HG02588 (cell line): ENCODE measurements around the gene DDB1.
"Not testable (repeated sequence)": the region's sequence is repeated elsewhere in the genome, so short reads cannot be mapped to it uniquely, and the experiment has no call there.

Experiments
- ATAC-seq: cut with Tn5 transposase; IDR thresholded peaks from one replicate; pipeline ENCODE4 v1.9.1; 2021; ENCODE audit warnings: mild to moderate bottlenecking, moderate library complexity; ENCODE audit not compliant: unreplicated experiment

Gene DDB1

GRCh38 chr11:61272731-61273130, 60.2 kb downstream of the DDB1 start:
- no peak for ATAC-seq

- ATAC-seq = no peak
Observed at GRCh38 chr11:61270354-61271076, 62.4 kb downstream of the DDB1 start.

GRCh38 chr11:61268588-61269250, 64.2 kb downstream of the DDB1 start:
- no peak for ATAC-seq

- no peak for ATAC-seq
Observed at GRCh38 chr11:61267437-61267841, 65.5 kb downstream of the DDB1 start.

- no peak for ATAC-seq
Observed at GRCh38 chr11:61266602-61267001, 66.3 kb downstream of the DDB1 start.

- no peak for ATAC-seq
Observed at GRCh38 chr11:61265357-61265756, 67.5 kb downstream of the DDB1 start.

- no peak for ATAC-seq
Observed at GRCh38 chr11:61264795-61265194, 68.1 kb downstream of the DDB1 start.

GRCh38 chr11:61264371-61264770, 68.5 kb downstream of the DDB1 start:
- no peak for ATAC-seq

- no peak for ATAC-seq
Observed at GRCh38 chr11:61259363-61259762, 73.5 kb downstream of the DDB1 start.

- no peak for ATAC-seq
Observed at GRCh38 chr11:61258546-61258945, 74.4 kb downstream of the DDB1 start.

GRCh38 chr11:61256710-61257482, 76.0 kb downstream of the DDB1 start:
- ATAC-seq = no peak

GRCh38 chr11:61254403-61255025, 78.4 kb downstream of the DDB1 start:
- ATAC-seq = no peak

- ATAC-seq = not testable (repeated sequence)
Observed at GRCh38 chr11:61252332-61252731, 80.6 kb downstream of the DDB1 start.

- ATAC-seq = not testable (repeated sequence)
Observed at GRCh38 chr11:61250796-61251765, 81.8 kb downstream of the DDB1 start.
